A673 (cell line): ENCODE measurements around the gene HACE1. TPM values are rescaled to one million over a fixed set of nuclear protein-coding genes. Genes with fewer than 3 reads are reported as not detected.

ENCODE experiments used
- Bru-seq: library from RNA; stranded (reverse); fragments of 400-500 nt; gene quantifications from one replicate; lab custom pipeline; 2021; lab: Mats Ljungman, UMichigan
- BruChase-seq, 2 experiments: library from RNA; stranded (reverse); fragments of 400-500 nt; gene quantifications; one replicate each; lab custom pipeline; 2021; lab: Mats Ljungman, UMichigan
- BruUV-seq: library from RNA; stranded (reverse); fragments of 400-500 nt; replicated peaks from 2 replicates; lab custom pipeline; 2021; lab: Mats Ljungman, UMichigan
- CTCF ChIA-PET: fragments of 300-600 bp; sonication (Branson Sonifier 250); formaldehyde crosslinking; loops from one replicate; lab custom pipeline; 2022; ENCODE audit warnings: antibody characterized with exemption; lab: Charles Lee
- POLR2A ChIA-PET: fragments of 300-600 bp; sonication (Branson Sonifier 250); formaldehyde crosslinking; loops from one replicate; lab custom pipeline; 2022; ENCODE audit warnings: antibody characterized with exemption; ENCODE audit not compliant: low non-redundant PET; lab: Charles Lee
- DNase-seq: peaks from one replicate; pipeline ENCODE4 v3.0.0-alpha.2; 2015; ENCODE audit warnings: low spot score
- H3K27ac ChIP-seq: fragments of 200-600 bp; sonication (generic); 2 replicates; pipeline ENCODE4 v1.5.1; 2016; ENCODE audit warnings: mixed run types, low read depth, mild to moderate bottlenecking, mixed read lengths, antibody characterized with exemption, low read length; ENCODE audit not compliant: poor library complexity, severe bottlenecking
- H3K27me3 ChIP-seq: fragments of 200-600 bp; sonication (generic); replicated peaks from 2 replicates; pipeline ENCODE4 v1.6.1; 2017; ENCODE audit warnings: mixed run types, low read depth, mild to moderate bottlenecking, mixed read lengths, antibody characterized with exemption, low read length; ENCODE audit not compliant: insufficient read depth, poor library complexity
- H3K36me3 ChIP-seq: fragments of 200-600 bp; sonication (generic); 2 replicates; pipeline ENCODE4 v1.6.1; 2016; ENCODE audit warnings: mixed run types, mild to moderate bottlenecking, mixed read lengths, antibody characterized with exemption, low read length; ENCODE audit not compliant: insufficient read depth, poor library complexity, severe bottlenecking
- H3K4me1 ChIP-seq: fragments of 200-600 bp; sonication (generic); 2 replicates; pipeline ENCODE4 v1.6.1; 2017; ENCODE audit warnings: mixed run types, mild to moderate bottlenecking, mixed read lengths, antibody characterized with exemption, low read length; ENCODE audit not compliant: insufficient read depth, poor library complexity, severe bottlenecking
- H3K4me3 ChIP-seq: fragments of 200-600 bp; sonication (generic); 2 replicates; pipeline ENCODE4 v1.5.1; 2016; ENCODE audit warnings: low read depth, mixed run types, mild to moderate bottlenecking, mixed read lengths, low read length; ENCODE audit not compliant: poor library complexity, severe bottlenecking
- H3K9me3 ChIP-seq: fragments of 200-600 bp; sonication (generic); 2 replicates; pipeline ENCODE4 v1.6.1; 2016; ENCODE audit warnings: mixed run types, low read depth, mild to moderate bottlenecking, mixed read lengths, antibody characterized with exemption, low read length; ENCODE audit not compliant: poor library complexity, severe bottlenecking
- EZH2 ChIP-seq: fragments of 200-600 bp; sonication (generic); IDR thresholded peaks from 2 replicates; pipeline ENCODE4 v1.6.1; 2017; ENCODE audit warnings: borderline replicate concordance, low read depth, mild to moderate bottlenecking, mixed read lengths, antibody characterized with exemption, low read length; ENCODE audit not compliant: poor library complexity, severe bottlenecking
- intact Hi-C: fragments of 100-400 bp; cut with micrococcal nuclease; formaldehyde crosslinking; loops from one replicate; pipeline ENCODE4 v1.10.0; 2022; ENCODE audit not compliant: unreplicated experiment
- long read RNA-seq: library from polyadenylated mRNA; stranded (forward); transcript quantifications from one replicate; pipeline ENCODE4 v2.0.0, GENCODE V29; 2022
- total RNA-seq: library from RNA; stranded (reverse); gene quantifications from 2 replicates; pipeline ENCODE4 v1.2.3, GENCODE V29; 2021
- TF ChIP-seq, protein P1 (sequence below): fragments of 300-800, 200-600 bp; sonication (generic); conservative IDR thresholded peaks from 2 replicates; pipeline ENCODE4 v1.5.1; 2017; ENCODE audit warnings: low read depth, mild to moderate bottlenecking, antibody characterized with exemption, low read length, moderate library complexity, mixed read lengths

HACE1 gene, protein sequence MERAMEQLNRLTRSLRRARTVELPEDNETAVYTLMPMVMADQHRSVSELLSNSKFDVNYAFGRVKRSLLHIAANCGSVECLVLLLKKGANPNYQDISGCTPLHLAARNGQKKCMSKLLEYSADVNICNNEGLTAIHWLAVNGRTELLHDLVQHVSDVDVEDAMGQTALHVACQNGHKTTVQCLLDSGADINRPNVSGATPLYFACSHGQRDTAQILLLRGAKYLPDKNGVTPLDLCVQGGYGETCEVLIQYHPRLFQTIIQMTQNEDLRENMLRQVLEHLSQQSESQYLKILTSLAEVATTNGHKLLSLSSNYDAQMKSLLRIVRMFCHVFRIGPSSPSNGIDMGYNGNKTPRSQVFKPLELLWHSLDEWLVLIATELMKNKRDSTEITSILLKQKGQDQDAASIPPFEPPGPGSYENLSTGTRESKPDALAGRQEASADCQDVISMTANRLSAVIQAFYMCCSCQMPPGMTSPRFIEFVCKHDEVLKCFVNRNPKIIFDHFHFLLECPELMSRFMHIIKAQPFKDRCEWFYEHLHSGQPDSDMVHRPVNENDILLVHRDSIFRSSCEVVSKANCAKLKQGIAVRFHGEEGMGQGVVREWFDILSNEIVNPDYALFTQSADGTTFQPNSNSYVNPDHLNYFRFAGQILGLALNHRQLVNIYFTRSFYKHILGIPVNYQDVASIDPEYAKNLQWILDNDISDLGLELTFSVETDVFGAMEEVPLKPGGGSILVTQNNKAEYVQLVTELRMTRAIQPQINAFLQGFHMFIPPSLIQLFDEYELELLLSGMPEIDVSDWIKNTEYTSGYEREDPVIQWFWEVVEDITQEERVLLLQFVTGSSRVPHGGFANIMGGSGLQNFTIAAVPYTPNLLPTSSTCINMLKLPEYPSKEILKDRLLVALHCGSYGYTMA
- 16.3 and 18.5 TPM in 2 replicates for total RNA-seq
- percentile 81 among the genes with signal in this experiment for Bru-seq, nascent RNA
- percentile 81 among the genes with signal in this experiment for BruChase-seq, experiment 1, labeled RNA remaining after a 2-hour chase
- percentile 64 among the genes with signal in this experiment for BruChase-seq, experiment 2, labeled RNA remaining after a 6-hour chase
- long read RNA-seq, full-length matches to known transcripts: 13 of 34 reads
- long read RNA-seq, partial matches to known transcripts: 3 of 34 reads
- long read RNA-seq, other reads (novel, unspliced or antisense): 18 of 34 reads

- TF ChIP-seq EZH2: no peak
- TF ChIP-seq, protein P1, sequence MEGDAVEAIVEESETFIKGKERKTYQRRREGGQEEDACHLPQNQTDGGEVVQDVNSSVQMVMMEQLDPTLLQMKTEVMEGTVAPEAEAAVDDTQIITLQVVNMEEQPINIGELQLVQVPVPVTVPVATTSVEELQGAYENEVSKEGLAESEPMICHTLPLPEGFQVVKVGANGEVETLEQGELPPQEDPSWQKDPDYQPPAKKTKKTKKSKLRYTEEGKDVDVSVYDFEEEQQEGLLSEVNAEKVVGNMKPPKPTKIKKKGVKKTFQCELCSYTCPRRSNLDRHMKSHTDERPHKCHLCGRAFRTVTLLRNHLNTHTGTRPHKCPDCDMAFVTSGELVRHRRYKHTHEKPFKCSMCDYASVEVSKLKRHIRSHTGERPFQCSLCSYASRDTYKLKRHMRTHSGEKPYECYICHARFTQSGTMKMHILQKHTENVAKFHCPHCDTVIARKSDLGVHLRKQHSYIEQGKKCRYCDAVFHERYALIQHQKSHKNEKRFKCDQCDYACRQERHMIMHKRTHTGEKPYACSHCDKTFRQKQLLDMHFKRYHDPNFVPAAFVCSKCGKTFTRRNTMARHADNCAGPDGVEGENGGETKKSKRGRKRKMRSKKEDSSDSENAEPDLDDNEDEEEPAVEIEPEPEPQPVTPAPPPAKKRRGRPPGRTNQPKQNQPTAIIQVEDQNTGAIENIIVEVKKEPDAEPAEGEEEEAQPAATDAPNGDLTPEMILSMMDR: 0 out of 2 replicates have a peak, but pooled peaks have one; percentile 14
- peaks cover 7% of the 10 kb centered on the region for H3K4me1 ChIP-seq
- CTCF ChIA-PET: no interaction called here
- H3K9me3 ChIP-seq: no peaks in the 10 kb centered on the region
- no peaks in the 10 kb centered on the region for H3K27me3 ChIP-seq
- H3K27ac ChIP-seq: peak within 1 kb of the TSS; percentile 76
- peak within 1 kb of the TSS; percentile 80 for H3K4me3 ChIP-seq
- H3K36me3 ChIP-seq: no peaks in the 10 kb centered on the region
- POLR2A ChIA-PET: no interaction called here
- intact Hi-C loops: no loop called here
- DNase-seq: peak; percentile 95
- TSS peak; percentile 50 for BruUV-seq
Observed at GRCh38 chr6:104859225-104860146, at the start of gene HACE1. Gene HACE1 (minus strand): TSS chr6:104859919. CDS start chr6:104859642, 277 bp downstream.

- DNase-seq: no peak
- Histone ChIP-seq H3K27me3 (no peaks in the 10 kb centered on the region), H3K4me3 (no peak overlapping the region), H3K36me3 (no peaks in the 10 kb centered on the region), H3K4me1 (no peaks in the 10 kb centered on the region), H3K27ac (no peak overlapping the region), H3K9me3 (no peaks in the 10 kb centered on the region)
- no TSS peak for BruUV-seq
- intact Hi-C loops: no loop called here
- TF ChIP-seq, protein P1: no peak
- no peak for TF ChIP-seq EZH2
- ChIA-PET CTCF (no interaction called here), POLR2A (no interaction called here)
Observed at GRCh38 chr6:104908888-104909525, 49.3 kb upstream of the HACE1 start.
